Kidney (tissue), 14 donors: Measurements from ENCODE around the gene FAM184B. TPM values are rescaled to one million over a fixed set of nuclear protein-coding genes. Genes with fewer than 3 reads are reported as not detected.

Source experiments
- DNase-seq, 5 donors: peaks; one replicate each; pipeline ENCODE4 v3.0.0-alpha.2; 2013 to 2020
- FAIRE-seq: peaks from 2 replicates; lab custom pipeline; 2012; peaks lifted over from hg19 to GRCh38; lab: Jason Lieb, UNC
- H3K27ac ChIP-seq, 2 donors: one replicate each; pipeline ENCODE4 v1.7.0; 2013; ENCODE audit warnings: low read depth in 2 of 2, low read length in 2 of 2, inconsistent platforms in 1 of 2
- H3K27me3 ChIP-seq: one replicate; pipeline ENCODE4 v1.7.1; 2013; ENCODE audit warnings: low read length, inconsistent platforms; ENCODE audit not compliant: control insufficient read depth, insufficient read depth
- H3K36me3 ChIP-seq, 3 donors: one replicate each; pipeline versions ENCODE4 v1.7.0 to v1.7.1; 2013; ENCODE audit warnings: low read length in 3 of 3, control low read depth in 1 of 3, inconsistent platforms in 1 of 3; ENCODE audit not compliant: insufficient read depth in 3 of 3, control insufficient read depth in 2 of 3
- H3K4me1 ChIP-seq, 3 donors: one replicate each; pipeline versions ENCODE4 v1.7.0 to v1.7.1; 2013; ENCODE audit warnings: low read length in 3 of 3, inconsistent platforms in 1 of 3, low read depth in 1 of 3; ENCODE audit not compliant: control insufficient read depth in 2 of 3, insufficient read depth in 2 of 3
- H3K4me3 ChIP-seq, 3 donors: one replicate each; pipeline versions ENCODE4 v1.7.0 to v1.8.1; 2013; ENCODE audit warnings: low read length in 3 of 3, control low read depth in 1 of 3, inconsistent platforms in 1 of 3
- H3K9ac ChIP-seq, 3 donors: one replicate each; pipeline versions ENCODE4 v1.7.0 to v1.7.1; 2013; ENCODE audit warnings: low read length in 3 of 3, control low read depth in 1 of 3, inconsistent platforms in 1 of 3
- H3K9me3 ChIP-seq, 3 donors: one replicate each; pipeline versions ENCODE4 v1.7.0 to v1.7.1; 2013; ENCODE audit warnings: low read length in 3 of 3, control low read depth in 1 of 3, inconsistent platforms in 1 of 3; ENCODE audit not compliant: control insufficient read depth in 2 of 3, insufficient read depth in 1 of 3
- intact Hi-C: fragments of 100-400 bp; cut with DNase I; formaldehyde crosslinking; loops from one replicate; pipeline ENCODE4 v1.11.1; 2022
- polyA plus RNA-seq: library from polyadenylated mRNA; stranded (reverse); fragments of 350-450 nt; fragmentation: Illumina TruSeq; extraction: RNeasy Lipid Tissue Mini Kit (QIAGEN cat#74804); gene quantifications from one replicate; pipeline ENCODE4 v1.2.3, GENCODE V29; 2014; ENCODE audit warnings: low read depth, low replicate concordance; ENCODE audit not compliant: insufficient read depth
- total RNA-seq: library from RNA; stranded (reverse); fragmentation: NEBNext Ultra II Directional; extraction: Animal tissue kit (Norgen Biotek cat#: 25700); gene quantifications from one replicate; pipeline ENCODE4 v1.2.1, GENCODE V29; 2021
- TF ChIP-seq, protein P1 (sequence below): IDR thresholded peaks from 3 replicates; pipeline ENCODE4 v1.5.1; 2012; ENCODE audit warnings: mild to moderate bottlenecking, moderate library complexity, borderline replicate concordance; ENCODE audit not compliant: insufficient read depth; ENCODE audit errors: extremely low read depth
- donor health status: control.
- donor health status: control.
- donor health status: control.
- donor health status: control.
- donor health status: control.
- donor health status: DM: yes; HTN: yes; CAD: no.
- donor health status: Normal renal cell carcinoma (clear cell type).

Gene FAM184B
- total and polyA plus RNA-seq, 2 donors from 2014 or later: 0.09 to 0.39 TPM

DNA sequence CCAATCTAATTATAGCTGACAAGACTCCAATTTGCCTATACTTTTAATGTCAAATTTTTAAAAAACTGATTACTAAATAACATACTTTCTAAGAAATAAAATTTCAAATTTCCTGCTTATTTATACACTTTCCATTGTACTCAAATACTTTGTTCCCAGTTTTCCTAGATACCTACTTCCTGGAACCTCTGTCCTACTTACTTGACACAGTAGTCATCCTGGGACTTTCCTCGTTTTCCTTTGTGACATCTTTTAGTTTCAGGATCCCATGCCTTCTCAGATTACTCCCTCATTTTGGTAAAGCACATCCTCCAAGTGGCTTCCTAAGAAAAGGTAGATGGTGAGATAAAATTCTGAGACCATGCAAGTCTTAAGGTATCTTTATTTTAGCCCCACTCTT, 13.3 kb upstream of the FAM184B start:
- no peak overlapping the region for H3K27ac ChIP-seq
- intact Hi-C loops: no loop called here
- FAIRE-seq (no peak), DNase-seq (no peak)
- H3K9me3 ChIP-seq: no peaks in the 10 kb centered on the region
- H3K27me3 ChIP-seq: no peaks in the 10 kb centered on the region
- H3K9ac ChIP-seq: no peak overlapping the region
- H3K36me3 ChIP-seq: peaks cover 0 to 2% (median 0%) of the 10 kb centered on the region in 3 donors
- TF ChIP-seq, protein P1, sequence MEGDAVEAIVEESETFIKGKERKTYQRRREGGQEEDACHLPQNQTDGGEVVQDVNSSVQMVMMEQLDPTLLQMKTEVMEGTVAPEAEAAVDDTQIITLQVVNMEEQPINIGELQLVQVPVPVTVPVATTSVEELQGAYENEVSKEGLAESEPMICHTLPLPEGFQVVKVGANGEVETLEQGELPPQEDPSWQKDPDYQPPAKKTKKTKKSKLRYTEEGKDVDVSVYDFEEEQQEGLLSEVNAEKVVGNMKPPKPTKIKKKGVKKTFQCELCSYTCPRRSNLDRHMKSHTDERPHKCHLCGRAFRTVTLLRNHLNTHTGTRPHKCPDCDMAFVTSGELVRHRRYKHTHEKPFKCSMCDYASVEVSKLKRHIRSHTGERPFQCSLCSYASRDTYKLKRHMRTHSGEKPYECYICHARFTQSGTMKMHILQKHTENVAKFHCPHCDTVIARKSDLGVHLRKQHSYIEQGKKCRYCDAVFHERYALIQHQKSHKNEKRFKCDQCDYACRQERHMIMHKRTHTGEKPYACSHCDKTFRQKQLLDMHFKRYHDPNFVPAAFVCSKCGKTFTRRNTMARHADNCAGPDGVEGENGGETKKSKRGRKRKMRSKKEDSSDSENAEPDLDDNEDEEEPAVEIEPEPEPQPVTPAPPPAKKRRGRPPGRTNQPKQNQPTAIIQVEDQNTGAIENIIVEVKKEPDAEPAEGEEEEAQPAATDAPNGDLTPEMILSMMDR: no peak
- no peaks in the 10 kb centered on the region for H3K4me1 ChIP-seq
- no peak overlapping the region for H3K4me3 ChIP-seq

GRCh38 chr4:17788956-17789355, 7.5 kb upstream of the FAM184B start:
- no peak for FAIRE-seq
- TF ChIP-seq, protein P1: no peak

GRCh38 chr4:17787315-17787714, 5.9 kb upstream of the FAM184B start:
- Histone ChIP-seq H3K4me3 (no peak overlapping the region), H3K9ac (no peak overlapping the region), H3K36me3 (no peaks in the 10 kb centered on the region), H3K4me1 (no peaks in the 10 kb centered on the region), H3K9me3 (no peaks in the 10 kb centered on the region), H3K27me3 (no peaks in the 10 kb centered on the region), H3K27ac (no peak overlapping the region)
- intact Hi-C loops: no loop called here
- FAIRE-seq (no peak), DNase-seq (no peak)
- TF ChIP-seq, protein P1: no peak

More at GRCh38 chr4:17788956-17789355, 7.5 kb upstream of the FAM184B start:
- Histone ChIP-seq H3K9ac (no peak overlapping the region), H3K9me3 (no peaks in the 10 kb centered on the region), H3K27ac (no peak overlapping the region), H3K36me3 (no peaks in the 10 kb centered on the region), H3K4me1 (no peaks in the 10 kb centered on the region), H3K4me3 (no peak overlapping the region), H3K27me3 (no peaks in the 10 kb centered on the region)
- DNase-seq: no peak
- intact Hi-C loops: no loop called here

DNA sequence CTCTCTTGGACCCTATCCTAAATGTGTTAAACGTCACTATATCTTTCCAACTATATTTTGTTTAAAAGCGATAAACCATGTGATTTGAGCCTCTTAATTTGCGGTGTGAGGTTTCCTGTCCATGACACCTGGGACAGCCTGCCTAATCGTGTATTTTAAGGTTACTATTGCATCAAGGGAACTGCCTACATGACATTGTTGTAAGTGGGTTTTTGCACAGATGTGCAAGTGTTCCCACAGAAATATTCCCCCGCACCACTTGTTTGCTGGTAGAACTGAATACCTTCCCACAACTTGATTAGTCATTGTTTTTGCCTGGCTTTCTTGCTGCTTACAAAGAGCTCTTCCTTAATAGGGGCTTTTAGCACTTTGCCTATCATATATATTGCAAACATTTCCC, 5.1 kb upstream of the FAM184B start:
- H3K27ac ChIP-seq: no peak overlapping the region
- H3K36me3 ChIP-seq: no peaks in the 10 kb centered on the region
- intact Hi-C loops: no loop called here
- H3K9me3 ChIP-seq: no peaks in the 10 kb centered on the region
- peaks cover 5% of the 10 kb centered on the region for H3K27me3 ChIP-seq
- FAIRE-seq: no peak
- H3K4me1 ChIP-seq: no peaks in the 10 kb centered on the region
- no peak overlapping the region for H3K4me3 ChIP-seq
- DNase-seq: no peak
- TF ChIP-seq, protein P1: no peak
- H3K9ac ChIP-seq: no peak overlapping the region
